K562 (cell line): ENCODE results near the gene TBCC.

Experiments
- CBX8 ChIP-seq: fragments of 200-600 bp; sonication (generic); IDR thresholded peaks from 2 replicates; pipeline ENCODE4 v1.6.1; 2012; ENCODE audit warnings: borderline replicate concordance, mixed run types, low read depth, mild to moderate bottlenecking, moderate library complexity, mixed read lengths, low read length, control low read depth, inconsistent platforms; ENCODE audit not compliant: poor library complexity, severe bottlenecking; ENCODE audit errors: extremely low read depth
- CTCF ChIP-seq, 3 experiments: IDR thresholded peaks in 2 of 3; conservative IDR thresholded peaks in 1 of 3; 2 replicates each; pipeline ENCODE4 v1.5.1; 2011 to 2012; ENCODE audit warnings: low read length in 3 of 3, mild to moderate bottlenecking in 3 of 3, control low read depth in 2 of 3, improper control_type of control experiment in 1 of 3, inconsistent platforms in 1 of 3, low read depth in 1 of 3, mixed read lengths in 1 of 3, moderate library complexity in 1 of 3; ENCODE audit not compliant: insufficient read depth in 2 of 3
- FOXP4 ChIP-seq: sonication (generic); formaldehyde crosslinking; IDR thresholded peaks from 2 replicates; pipeline ENCODE4 v1.8.0; 2022; ENCODE audit warnings: mild to moderate bottlenecking, missing genetic modification reagents, borderline replicate concordance
- JUNB ChIP-seq: fragments of 450-650 bp; formaldehyde crosslinking; conservative IDR thresholded peaks from 2 replicates; pipeline ENCODE4 v1.4.0; 2020; ENCODE audit warnings: mild to moderate bottlenecking

- no peak for TF ChIP-seq FOXP4 (CRISPR knock-in tag)
- TF ChIP-seq JUNB (CRISPR knock-in tag), result no peak
- no peak for TF ChIP-seq CBX8
- no peak for TF ChIP-seq CTCF (IDR thresholded peaks at IDR 0.05 in 2 of 3, conservative IDR thresholded peaks at IDR 0.05 in 1 of 3; ENCODE audit: insufficient read depth in 2 of 3, low read depth in 1 of 3, low read length in 3 of 3)
Observed at GRCh38 chr6:42754759-42755158, 8.9 kb upstream of the TBCC start.
